Measurements from ENCODE around the gene ECI2.

GRCh38 chr6:4071330-4071729, 64.0 kb downstream of the ECI2 start:
- TF ChIP-seq POLR2AphosphoS5 (IDR thresholded peaks at IDR 0.05) (no peak), POLR2A (IDR thresholded peaks at IDR 0.05) (no peak)
- TF ChIP-seq, protein P1, sequence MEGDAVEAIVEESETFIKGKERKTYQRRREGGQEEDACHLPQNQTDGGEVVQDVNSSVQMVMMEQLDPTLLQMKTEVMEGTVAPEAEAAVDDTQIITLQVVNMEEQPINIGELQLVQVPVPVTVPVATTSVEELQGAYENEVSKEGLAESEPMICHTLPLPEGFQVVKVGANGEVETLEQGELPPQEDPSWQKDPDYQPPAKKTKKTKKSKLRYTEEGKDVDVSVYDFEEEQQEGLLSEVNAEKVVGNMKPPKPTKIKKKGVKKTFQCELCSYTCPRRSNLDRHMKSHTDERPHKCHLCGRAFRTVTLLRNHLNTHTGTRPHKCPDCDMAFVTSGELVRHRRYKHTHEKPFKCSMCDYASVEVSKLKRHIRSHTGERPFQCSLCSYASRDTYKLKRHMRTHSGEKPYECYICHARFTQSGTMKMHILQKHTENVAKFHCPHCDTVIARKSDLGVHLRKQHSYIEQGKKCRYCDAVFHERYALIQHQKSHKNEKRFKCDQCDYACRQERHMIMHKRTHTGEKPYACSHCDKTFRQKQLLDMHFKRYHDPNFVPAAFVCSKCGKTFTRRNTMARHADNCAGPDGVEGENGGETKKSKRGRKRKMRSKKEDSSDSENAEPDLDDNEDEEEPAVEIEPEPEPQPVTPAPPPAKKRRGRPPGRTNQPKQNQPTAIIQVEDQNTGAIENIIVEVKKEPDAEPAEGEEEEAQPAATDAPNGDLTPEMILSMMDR (IDR thresholded peaks at IDR 0.05), result no peak
